Panc1 (cell line): ENCODE data around the gene RAI1.

Experiments
- CTCF ChIP-seq: fragments of 450-650 bp; IDR thresholded peaks from 2 replicates; pipeline ENCODE4 v1.5.1; 2017; ENCODE audit warnings: mild to moderate bottlenecking
- POLR2AphosphoS5 ChIP-seq: IDR thresholded peaks from 2 replicates; pipeline ENCODE4 v1.6.1; 2012; ENCODE audit warnings: mild to moderate bottlenecking, low read depth, low read length, moderate library complexity
- REST ChIP-seq, 2 experiments: IDR thresholded peaks; 2 replicates each; pipeline ENCODE4 v1.6.1; 2011 to 2012; ENCODE audit warnings: low read depth in 2 of 2, control low read depth in 1 of 2, low read length in 1 of 2, mild to moderate bottlenecking in 1 of 2, moderate library complexity in 1 of 2; ENCODE audit not compliant: insufficient read depth in 1 of 2
- SIN3A ChIP-seq: IDR thresholded peaks from 2 replicates; pipeline ENCODE4 v1.6.1; 2012; ENCODE audit warnings: low read depth, mild to moderate bottlenecking, low read length, moderate library complexity, borderline replicate concordance; ENCODE audit not compliant: insufficient read depth

- TF ChIP-seq CTCF (no peak), SIN3A (no peak), POLR2AphosphoS5 (no peak), REST (IDR thresholded peaks at IDR 0.05; ENCODE audit: insufficient read depth in 1 of 2, low read depth in 2 of 2, low read length in 1 of 2) (no peak)
These were observed 84.3 kb downstream of the RAI1 start for GRCh38 chr17:17765359-17766076.
